H1 (cell line): ENCODE results near the gene UBASH3A. TPM values are rescaled to one million over a fixed set of nuclear protein-coding genes. Genes with fewer than 3 reads are reported as not detected.

Experiments used
- CTCF ChIA-PET: fragments of 300-600 bp; sonication (Branson Sonifier 250); formaldehyde crosslinking; loops from one replicate; lab custom pipeline; 2021; ENCODE audit not compliant: partially characterized antibody; lab: Charles Lee
- POLR2A ChIA-PET: fragments of 300-600 bp; sonication (Branson Sonifier 250); formaldehyde crosslinking; loops from one replicate; lab custom pipeline; 2021; ENCODE audit warnings: inconsistent platforms; ENCODE audit not compliant: partially characterized antibody; lab: Charles Lee
- DNase-seq, 2 experiments: peaks; one replicate each; pipeline versions ENCODE4 v3.0.0 to v3.0.0-alpha.2; 2010 to 2022; ENCODE audit warnings: low spot score in 2 of 2, low read depth in 1 of 2, mixed read lengths in 1 of 2
- FAIRE-seq: peaks from 2 replicates; lab custom pipeline; 2011; peaks lifted over from hg19 to GRCh38; lab: Jason Lieb, UNC
- H2AFZ ChIP-seq: 2 replicates; pipeline ENCODE4 v1.8.1; 2012; ENCODE audit warnings: low read length, inconsistent platforms
- H2AK5ac ChIP-seq: 2 replicates; pipeline ENCODE4 v1.6.1; 2013; ENCODE audit warnings: low read depth, low read length
- H2BK120ac ChIP-seq: replicated peaks from 2 replicates; pipeline ENCODE3; 2013; ENCODE audit warnings: low read depth, low read length, inconsistent platforms
- H2BK12ac ChIP-seq: 2 replicates; pipeline ENCODE4 v1.6.1; 2013; ENCODE audit warnings: low read depth, low read length
- H2BK15ac ChIP-seq: 2 replicates; pipeline ENCODE4 v1.6.1; 2013; ENCODE audit warnings: low read length
- H2BK20ac ChIP-seq: 2 replicates; pipeline ENCODE4 v1.6.1; 2013; ENCODE audit warnings: low read length
- H2BK5ac ChIP-seq: 2 replicates; pipeline ENCODE4 v1.6.1; 2013; ENCODE audit warnings: low read depth, low read length
- H3K14ac ChIP-seq: 2 replicates; pipeline ENCODE4 v1.6.1; 2013; ENCODE audit warnings: inconsistent platforms; ENCODE audit not compliant: insufficient read length
- H3K18ac ChIP-seq: 2 replicates; pipeline ENCODE4 v1.6.1; 2013; ENCODE audit warnings: low read length; ENCODE audit errors: extremely low read depth
- H3K23ac ChIP-seq: 2 replicates; pipeline ENCODE4 v1.6.1; 2013; ENCODE audit warnings: inconsistent platforms; ENCODE audit not compliant: insufficient read length
- H3K23me2 ChIP-seq: 2 replicates; pipeline ENCODE4 v1.6.1; 2013; ENCODE audit warnings: low read depth, low read length
- H3K27ac ChIP-seq: 2 replicates; pipeline ENCODE4 v1.6.1; 2011; ENCODE audit warnings: low read depth, low read length, inconsistent platforms
- H3K27me3 ChIP-seq, 4 experiments: replicated peaks in 1 of 4; 1 replicate in 1 of 4; 2 replicates in 3 of 4; pipeline versions ENCODE4 v1.6.1 to v1.8.1; 2011 to 2013; ENCODE audit warnings: low read length in 3 of 4, mild to moderate bottlenecking in 3 of 4, inconsistent platforms in 2 of 4, mixed read lengths in 2 of 4, moderate library complexity in 1 of 4; ENCODE audit not compliant: control insufficient read depth in 3 of 4, insufficient read depth in 3 of 4; ENCODE audit errors: extremely low read depth in 1 of 4
- H3K36me3 ChIP-seq, 4 experiments: 2 replicates each; pipeline versions ENCODE4 v1.6.1 to v1.8.1; 2011 to 2013; ENCODE audit warnings: mild to moderate bottlenecking in 4 of 4, low read length in 3 of 4, moderate library complexity in 2 of 4, control low read depth in 1 of 4, inconsistent platforms in 1 of 4; ENCODE audit not compliant: insufficient read depth in 4 of 4, control insufficient read depth in 2 of 4
- H3K4ac ChIP-seq: replicated peaks from 2 replicates; pipeline ENCODE3; 2013; ENCODE audit warnings: low read length, low read depth, mixed read lengths, inconsistent platforms; ENCODE audit not compliant: insufficient read length
- H3K4me1 ChIP-seq, 4 experiments: replicated peaks in 1 of 4; 1 replicate in 1 of 4; 2 replicates in 3 of 4; pipeline versions ENCODE4 v1.6.1 to v1.8.1; 2011 to 2013; ENCODE audit warnings: low read length in 3 of 4, inconsistent platforms in 2 of 4, mixed read lengths in 1 of 4; ENCODE audit not compliant: insufficient read depth in 4 of 4, control insufficient read depth in 3 of 4
- H3K4me2 ChIP-seq, 2 experiments: 2 replicates each; pipeline versions ENCODE4 v1.6.1 to v1.8.1; 2011 to 2013; ENCODE audit warnings: low read depth in 2 of 2, low read length in 2 of 2, control low read depth in 1 of 2, inconsistent platforms in 1 of 2, mild to moderate bottlenecking in 1 of 2; ENCODE audit not compliant: insufficient read depth in 1 of 2
- H3K4me3 ChIP-seq, 4 experiments: fragments of 200-600, 300-600 bp in 1 of 4; sonication (generic), shearing (Covaris generic), sonication (Bioruptor Twin) in 1 of 4; 2 replicates each; pipeline versions ENCODE4 v1.5.1 to v1.8.1; 2011 to 2016; ENCODE audit warnings: low read length in 4 of 4, low read depth in 3 of 4, control low read depth in 2 of 4, inconsistent platforms in 2 of 4, mild to moderate bottlenecking in 2 of 4, mixed read lengths in 1 of 4, moderate library complexity in 1 of 4; ENCODE audit not compliant: insufficient read depth in 2 of 4; ENCODE audit errors: extremely low read depth in 1 of 4
- H3K56ac ChIP-seq: replicated peaks from 2 replicates; pipeline ENCODE3; 2013; ENCODE audit warnings: low read depth, mild to moderate bottlenecking, mixed read lengths, low read length, inconsistent platforms; ENCODE audit not compliant: insufficient read length
- H3K79me1 ChIP-seq: 2 replicates; pipeline ENCODE4 v1.6.1; 2013; ENCODE audit warnings: low read depth, low read length, control low read depth
- H3K79me2 ChIP-seq, 2 experiments: 2 replicates each; pipeline versions ENCODE4 v1.6.1 to v1.8.1; 2012 to 2013; ENCODE audit warnings: low read length in 2 of 2, mild to moderate bottlenecking in 2 of 2, inconsistent platforms in 1 of 2; ENCODE audit not compliant: insufficient read depth in 2 of 2, control insufficient read depth in 1 of 2
- H3K9ac ChIP-seq, 4 experiments: replicated peaks in 1 of 4; 1 replicate in 1 of 4; 2 replicates in 3 of 4; pipeline versions ENCODE4 v1.6.1 to v1.8.1; 2011 to 2013; ENCODE audit warnings: low read depth in 3 of 4, low read length in 3 of 4, control low read depth in 2 of 4, mild to moderate bottlenecking in 2 of 4, moderate library complexity in 2 of 4, inconsistent platforms in 1 of 4; ENCODE audit errors: extremely low read depth in 1 of 4
- H3K9me3 ChIP-seq, 2 experiments: 2 replicates each; pipeline versions ENCODE4 v1.6.1 to v1.8.1; 2012 to 2013; ENCODE audit warnings: mild to moderate bottlenecking in 2 of 2, moderate library complexity in 2 of 2, control low read depth in 1 of 2, inconsistent platforms in 1 of 2, low read depth in 1 of 2, low read length in 1 of 2, mixed read lengths in 1 of 2; ENCODE audit not compliant: insufficient read depth in 2 of 2
- H4K20me1 ChIP-seq, 2 experiments: replicated peaks in 1 of 2; 2 replicates each; pipeline versions ENCODE3 to v1.8.1; 2011 to 2013; ENCODE audit warnings: inconsistent platforms in 2 of 2, low read length in 2 of 2, mild to moderate bottlenecking in 1 of 2; ENCODE audit not compliant: insufficient read depth in 2 of 2, control insufficient read depth in 1 of 2
- H4K5ac ChIP-seq: 2 replicates; pipeline ENCODE4 v1.6.1; 2013; ENCODE audit warnings: low read length, low read depth, mixed read lengths, inconsistent platforms; ENCODE audit not compliant: insufficient read length
- H4K8ac ChIP-seq: 2 replicates; pipeline ENCODE4 v1.8.0; 2013; ENCODE audit warnings: mild to moderate bottlenecking, moderate library complexity, low read length, inconsistent platforms; ENCODE audit not compliant: insufficient read depth; ENCODE audit errors: extremely low read depth
- H4K91ac ChIP-seq: replicated peaks from 2 replicates; pipeline ENCODE3; 2013; ENCODE audit warnings: low read length, mixed read lengths, inconsistent platforms; ENCODE audit not compliant: insufficient read length
- CBX5 ChIP-seq: fragments of 300-800, 300-1000 bp; sonication (generic); IDR thresholded peaks from 2 replicates; pipeline ENCODE4 v1.7.1; 2016; ENCODE audit warnings: antibody characterized with exemption, low read length, low read depth
- CBX8 ChIP-seq: fragments of 300-800, 300-1000 bp; sonication (generic); IDR thresholded peaks from 2 replicates; pipeline ENCODE4 v1.7.1; 2016; ENCODE audit warnings: low read depth, low read length, borderline replicate concordance
- CEBPB ChIP-seq: IDR thresholded peaks from 2 replicates; pipeline ENCODE4 v1.6.1; 2012; ENCODE audit warnings: low read depth, low read length
- CHD2 ChIP-seq: IDR thresholded peaks from 2 replicates; pipeline ENCODE4 v1.6.1; 2012; ENCODE audit warnings: low read length, improper control_type of control experiment
- FOSL1 ChIP-seq: IDR thresholded peaks from 2 replicates; pipeline ENCODE4 v1.6.1; 2011; ENCODE audit warnings: mild to moderate bottlenecking, low read depth, low read length, moderate library complexity; ENCODE audit not compliant: insufficient read depth
- HDAC2 ChIP-seq, 2 experiments: fragments of 300-600 bp in 1 of 2; sonication (generic) in 1 of 2; IDR thresholded peaks; 2 replicates each; pipeline ENCODE4 v1.6.1; 2011 to 2012; ENCODE audit warnings: low read depth in 2 of 2, low read length in 2 of 2, mild to moderate bottlenecking in 2 of 2, moderate library complexity in 2 of 2, borderline replicate concordance in 1 of 2, inconsistent platforms in 1 of 2
- HDAC6 ChIP-seq: IDR thresholded peaks from one replicate; pipeline ENCODE4 v1.7.1; 2012; ENCODE audit warnings: low read depth, mild to moderate bottlenecking, inconsistent platforms, low read length, moderate library complexity
- JUND ChIP-seq: IDR thresholded peaks from 2 replicates; pipeline ENCODE4 v1.6.1; 2011; ENCODE audit warnings: mild to moderate bottlenecking, improper control_type of control experiment, low read length
- KDM4A ChIP-seq: IDR thresholded peaks from one replicate; pipeline ENCODE4 v1.7.1; 2012; ENCODE audit warnings: low read depth, mild to moderate bottlenecking, moderate library complexity, low read length, inconsistent platforms; ENCODE audit not compliant: severe bottlenecking
- RBBP5 ChIP-seq: IDR thresholded peaks from 2 replicates; pipeline ENCODE4 v1.7.1; 2012; ENCODE audit warnings: low read depth, mild to moderate bottlenecking, inconsistent platforms, low read length, moderate library complexity, borderline replicate concordance
- RXRA ChIP-seq: IDR thresholded peaks from 2 replicates; pipeline ENCODE4 v1.6.1; 2011; ENCODE audit warnings: low read depth, mild to moderate bottlenecking, low read length, moderate library complexity; ENCODE audit not compliant: insufficient read depth
- SRF ChIP-seq: IDR thresholded peaks from 2 replicates; pipeline ENCODE4 v1.6.1; 2011; ENCODE audit warnings: mild to moderate bottlenecking, low read depth, low read length, moderate library complexity
- TEAD4 ChIP-seq: IDR thresholded peaks from 2 replicates; pipeline ENCODE4 v1.6.1; 2012; ENCODE audit warnings: low read depth, low read length, inconsistent platforms, mixed read lengths
- WGBS, 2 experiments: shearing (Covaris generic) in 1 of 2; methylation state at CpG; one replicate each; pipeline versions ENCODE4 v1.1.6 to v1.1.7; 2013 to 2015; ENCODE audit warnings: low lambda C conversion rate in 2 of 2, mixed read lengths in 2 of 2, inconsistent platforms in 1 of 2, low coverage in 1 of 2, missing lambda C conversion rate in 1 of 2; ENCODE audit not compliant: insufficient replicate concordance in 2 of 2, insufficient coverage in 1 of 2, insufficient read length in 1 of 2; ENCODE audit errors: extremely low coverage in 1 of 2, missing lambda C conversion rate in 1 of 2; 5-methylcytosine and 5-hydroxymethylcytosine counted together
- polyA plus RNA-seq, 7 experiments: library from polyadenylated mRNA; depleted of rRNA in 3 of 7; stranded (reverse) in 5 of 7; unstranded in 2 of 7; fragments of >200 nt in 5 of 7; fragments of 200-250 nt in 2 of 7; gene quantifications; 1 replicate in 5 of 7; 2 replicates in 1 of 7; 4 replicates in 1 of 7; pipeline versions ENCODE4 v1.2.1 to v1.2.3, GENCODE V29; 2011 to 2013; ENCODE audit warnings: missing spikeins in 2 of 7, mixed read lengths in 2 of 7
- total RNA-seq: library from RNA; stranded (reverse); fragmentation: NEBNext Ultra II Directional; extraction: Animal tissue kit (Norgen Biotek cat#: 25700); gene quantifications from 2 replicates; pipeline ENCODE4 v1.2.1, GENCODE V29; 2021

The UBASH3A gene
- total and polyA plus RNA-seq, 2 of the 8 experiments (the other 6 are each of a cell fraction or from before 2014, with no cell fraction given): not detected

- Histone ChIP-seq H4K20me1 (peaks cover 0 to 3% of the 10 kb centered on the region in 2 experiments), H2AK5ac (no peak overlapping the region), H2BK15ac (no peak overlapping the region), H3K79me1 (no peaks in the 10 kb centered on the region; the same call in 1 of the 2 replicates), H2BK5ac (no peak overlapping the region), H3K23ac (no peak overlapping the region), H2BK20ac (no peak overlapping the region), H3K23me2 (no peaks in the 10 kb centered on the region), H3K27me3 (0 out of 7 replicates have a peak, but pooled peaks cover 0 to 2% (median 0%) of the 10 kb centered on the region in 4 experiments), H3K27ac (no peak overlapping the region), H2AFZ (no peak overlapping the region), H3K4me3 (no peak overlapping the region), H3K4ac (no peak overlapping the region), H3K4me2 (no peak overlapping the region), H3K9me3 (peaks cover 0 to 4% of the 10 kb centered on the region in 2 experiments; a peak in 1 of 4 replicates), H3K56ac (no peak overlapping the region), H3K9ac (no peak overlapping the region), H4K5ac (no peak overlapping the region), H3K79me2 (no peaks in the 10 kb centered on the region), H4K8ac (no peak overlapping the region; the same call in 1 of the 2 replicates), H3K36me3 (no peaks in the 10 kb centered on the region), H2BK120ac (no peak overlapping the region), H3K14ac (no peak overlapping the region), H3K4me1 (peaks cover 0 to 7% (median 3%) of the 10 kb centered on the region in 4 experiments; a peak in 2 of 7 replicates), H3K18ac (no peak overlapping the region), H4K91ac (no peak overlapping the region), H2BK12ac (no peak overlapping the region)
- POLR2A ChIA-PET: no interaction called here
- CTCF ChIA-PET: interaction anchor here (0.6 kb wide), 2 partner anchors 24 to 147 kb away, joined by 3 read pairs; no protein-coding TSS in a partner anchor
- no peak for FAIRE-seq
- 92% methylated on average over 8 of the region's 8 CpGs; no CpG with 5 or more reads in 1 of the 2 experiments for WGBS, 2 experiments
- DNase-seq: no peak
- TF ChIP-seq FOSL1: no peak
- no peak for TF ChIP-seq CBX8
- no peak for TF ChIP-seq SRF
- no peak for TF ChIP-seq RBBP5
- TF ChIP-seq KDM4A: no peak
- no peak for TF ChIP-seq RXRA
- TF ChIP-seq CBX5: no peak
- TF ChIP-seq TEAD4: no peak
- TF ChIP-seq CEBPB: no peak
- TF ChIP-seq JUND: no peak
- no peak for TF ChIP-seq HDAC2 (IDR thresholded peaks at IDR 0.05; ENCODE audit: borderline replicate concordance in 1 of 2, low read depth in 2 of 2, low read length in 2 of 2)
- TF ChIP-seq CHD2: no peak
- no peak for TF ChIP-seq HDAC6
These were observed 19.4 kb upstream of the UBASH3A start for GRCh38 chr21:42384156-42384945.
